Fibroblast of lung (primary cell): ENCODE measurements around the gene IPO11. TPM values are rescaled to one million over a fixed set of nuclear protein-coding genes. Genes with fewer than 3 reads are reported as not detected.
"Not testable (repeated sequence)": the region's sequence is repeated elsewhere in the genome, so short reads cannot be mapped to it uniquely, and the experiment has no call there.

Source experiments
- DNase-seq, 2 donors: peaks; one replicate each; pipeline versions ENCODE4 v3.0.0 to v3.0.0-alpha.2; 2010; ENCODE audit warnings: low read depth in 2 of 2
- H2AFZ ChIP-seq: 2 replicates; pipeline ENCODE4 v1.5.1; 2012; ENCODE audit warnings: low read length, control low read depth, inconsistent platforms
- H3K27ac ChIP-seq: 2 replicates; pipeline ENCODE4 v1.5.1; 2011; ENCODE audit warnings: low read length, control low read depth; ENCODE audit not compliant: insufficient read depth
- H3K27me3 ChIP-seq: 2 replicates; pipeline ENCODE4 v1.5.1; 2011; ENCODE audit warnings: mild to moderate bottlenecking, low read length; ENCODE audit not compliant: control insufficient read depth, insufficient read depth
- H3K36me3 ChIP-seq: 2 replicates; pipeline ENCODE4 v1.5.1; 2011; ENCODE audit warnings: low read length; ENCODE audit not compliant: control insufficient read depth, insufficient read depth
- H3K4me1 ChIP-seq: 2 replicates; pipeline ENCODE4 v1.5.1; 2011; ENCODE audit warnings: low read length; ENCODE audit not compliant: control insufficient read depth, insufficient read depth; ENCODE audit errors: extremely low read depth
- H3K4me2 ChIP-seq: 2 replicates; pipeline ENCODE4 v1.5.1; 2011; ENCODE audit warnings: low read length, control low read depth; ENCODE audit not compliant: insufficient read depth; ENCODE audit errors: extremely low read depth
- H3K4me3 ChIP-seq, 4 experiments: fragments of 200-600 bp in 1 of 4; sonication (generic) in 1 of 4; replicated peaks in 1 of 4; 2 replicates each; pipeline ENCODE4 v1.5.1; 2011 to 2016; ENCODE audit warnings: low read length in 4 of 4, low read depth in 3 of 4, mild to moderate bottlenecking in 3 of 4, control low read depth in 2 of 4, inconsistent platforms in 1 of 4, mixed read lengths in 1 of 4; ENCODE audit not compliant: insufficient read depth in 1 of 4; ENCODE audit errors: control extremely low read depth in 1 of 4
- H3K79me2 ChIP-seq: 2 replicates; pipeline ENCODE4 v1.5.1; 2012; ENCODE audit warnings: mild to moderate bottlenecking, low read length, inconsistent platforms; ENCODE audit not compliant: control insufficient read depth, insufficient read depth
- H3K9ac ChIP-seq: 2 replicates; pipeline ENCODE4 v1.5.1; 2011; ENCODE audit warnings: mild to moderate bottlenecking, low read length, control low read depth; ENCODE audit not compliant: insufficient read depth
- H3K9me3 ChIP-seq: 2 replicates; pipeline ENCODE4 v1.5.1; 2012; ENCODE audit warnings: low read depth, low read length; ENCODE audit not compliant: control insufficient read depth, insufficient read depth
- H4K20me1 ChIP-seq: 2 replicates; pipeline ENCODE4 v1.5.1; 2011; ENCODE audit warnings: low read length; ENCODE audit not compliant: control insufficient read depth, insufficient read depth; ENCODE audit errors: extremely low read depth
- CTCF ChIP-seq, 2 donors: IDR thresholded peaks in 1 of 2; conservative IDR thresholded peaks in 1 of 2; 1 replicate in 1 of 2; 2 replicates in 1 of 2; pipeline ENCODE4 v1.5.1; 2011 to 2012; ENCODE audit warnings: low read length in 2 of 2, control low read depth in 1 of 2, inconsistent platforms in 1 of 2, low read depth in 1 of 2, mild to moderate bottlenecking in 1 of 2
- EZH2 ChIP-seq: IDR thresholded peaks from 2 replicates; pipeline ENCODE4 v1.5.1; 2012; ENCODE audit warnings: low read length, control low read depth, mild to moderate bottlenecking; ENCODE audit errors: missing control alignments
- polyA plus RNA-seq, 2 donors: library from polyadenylated mRNA; depleted of rRNA in 1 of 2; stranded (reverse) in 1 of 2; unstranded in 1 of 2; fragments of >200 nt; gene quantifications; 2 replicates each; pipeline ENCODE4 v1.2.1, GENCODE V29; 2011 to 2012; ENCODE audit warnings: missing spikeins in 1 of 2
- total RNA-seq: library from RNA; depleted of rRNA; stranded (reverse); fragments of >200 nt; gene quantifications from 2 replicates; pipeline ENCODE4 v1.2.1, GENCODE V29; 2014

The IPO11 gene
- total and polyA plus RNA-seq, 2 donors (not counting 1 experiment from before 2014, with no cell fraction given) = 19.9 to 28.2 TPM

- H3K9me3 ChIP-seq = no peaks in the 10 kb centered on the region
- H3K27me3 ChIP-seq = no peaks in the 10 kb centered on the region
- no peak overlapping the region for H3K27ac ChIP-seq
- no peak for TF ChIP-seq CTCF (conservative IDR thresholded peaks at IDR 0.05 in 1 of 2, IDR thresholded peaks at IDR 0.05 in 1 of 2; ENCODE audit: low read depth in 1 of 2, low read length in 2 of 2)
- no peak for TF ChIP-seq EZH2
- H4K20me1 ChIP-seq = no peaks in the 10 kb centered on the region
- no peaks in the 10 kb centered on the region for H3K79me2 ChIP-seq
- no peak overlapping the region for H3K9ac ChIP-seq
- DNase-seq = peak in 1 of 2 donors; percentile 3
- no peak overlapping the region for H2AFZ ChIP-seq
- H3K4me2 ChIP-seq = no peak overlapping the region
- H3K36me3 ChIP-seq = no peaks in the 10 kb centered on the region
- H3K4me3 ChIP-seq = no peak overlapping the region
- no peaks in the 10 kb centered on the region for H3K4me1 ChIP-seq
Observed at GRCh38 chr5:62506659-62507460, 94.3 kb downstream of the IPO11 start.

- H4K20me1 ChIP-seq, H3K36me3 ChIP-seq, H3K27ac ChIP-seq, DNase-seq, H3K4me3 ChIP-seq, H3K9me3 ChIP-seq, H2AFZ ChIP-seq, H3K9ac ChIP-seq, H3K4me1 ChIP-seq, H3K27me3 ChIP-seq, H3K4me2 ChIP-seq, H3K79me2 ChIP-seq: not testable (repeated sequence)
Observed at GRCh38 chr5:62508760-62509159, 96.2 kb downstream of the IPO11 start.

- DNase-seq = peak in 1 of 2 donors; percentile 25
Observed at GRCh38 chr5:62509806-62510205, 97.2 kb downstream of the IPO11 start.

GRCh38 chr5:62513085-62513484 lies 100.5 kb downstream of the IPO11 start:
- not testable (repeated sequence) for H3K9me3 ChIP-seq, H4K20me1 ChIP-seq, H3K9ac ChIP-seq, H3K27ac ChIP-seq, H3K4me2 ChIP-seq, H3K36me3 ChIP-seq, H3K4me3 ChIP-seq, H3K4me1 ChIP-seq, H2AFZ ChIP-seq, DNase-seq, H3K27me3 ChIP-seq, H3K79me2 ChIP-seq

More at GRCh38 chr5:62509806-62510205, 97.2 kb downstream of the IPO11 start:
- Histone ChIP-seq H3K36me3 (no peaks in the 10 kb centered on the region), H3K4me3 (no peak overlapping the region), H3K79me2 (no peaks in the 10 kb centered on the region), H3K9ac (no peak overlapping the region), H3K27me3 (no peaks in the 10 kb centered on the region), H3K27ac (no peak overlapping the region), H3K4me1 (no peaks in the 10 kb centered on the region), H2AFZ (no peak overlapping the region), H4K20me1 (no peaks in the 10 kb centered on the region), H3K4me2 (no peak overlapping the region), H3K9me3 (no peaks in the 10 kb centered on the region)
- no peak for TF ChIP-seq EZH2
- TF ChIP-seq CTCF (conservative IDR thresholded peaks at IDR 0.05 in 1 of 2, IDR thresholded peaks at IDR 0.05 in 1 of 2; ENCODE audit: low read depth in 1 of 2, low read length in 2 of 2) = no peak
